HFF-Myc (cell line): Measurements from ENCODE around the gene ENO1.
A peak's percentile ranks its signal among the peaks of the same experiment; 100 is the strongest.

Experiments
- DNase-seq: peaks from one replicate; pipeline ENCODE4 v3.0.0-alpha.2; 2011; ENCODE audit warnings: low read depth; ENCODE audit errors: extremely low read depth
- H3K4me3 ChIP-seq: replicated peaks from 2 replicates; pipeline ENCODE4 v1.5.1; 2011; ENCODE audit warnings: low read depth, mild to moderate bottlenecking, control low read depth, low read length
- TF ChIP-seq, protein P1 (sequence below): IDR thresholded peaks from 2 replicates; pipeline ENCODE4 v1.5.1; 2012; ENCODE audit warnings: mild to moderate bottlenecking, low read depth, low read length, control low read depth; ENCODE audit errors: missing control alignments

ENO1 gene

GRCh38 chr1:8914466-8914865 lies 36.0 kb upstream of the ENO1 start:
- DNase-seq = no peak
- no peak overlapping the region for H3K4me3 ChIP-seq
- TF ChIP-seq, protein P1, sequence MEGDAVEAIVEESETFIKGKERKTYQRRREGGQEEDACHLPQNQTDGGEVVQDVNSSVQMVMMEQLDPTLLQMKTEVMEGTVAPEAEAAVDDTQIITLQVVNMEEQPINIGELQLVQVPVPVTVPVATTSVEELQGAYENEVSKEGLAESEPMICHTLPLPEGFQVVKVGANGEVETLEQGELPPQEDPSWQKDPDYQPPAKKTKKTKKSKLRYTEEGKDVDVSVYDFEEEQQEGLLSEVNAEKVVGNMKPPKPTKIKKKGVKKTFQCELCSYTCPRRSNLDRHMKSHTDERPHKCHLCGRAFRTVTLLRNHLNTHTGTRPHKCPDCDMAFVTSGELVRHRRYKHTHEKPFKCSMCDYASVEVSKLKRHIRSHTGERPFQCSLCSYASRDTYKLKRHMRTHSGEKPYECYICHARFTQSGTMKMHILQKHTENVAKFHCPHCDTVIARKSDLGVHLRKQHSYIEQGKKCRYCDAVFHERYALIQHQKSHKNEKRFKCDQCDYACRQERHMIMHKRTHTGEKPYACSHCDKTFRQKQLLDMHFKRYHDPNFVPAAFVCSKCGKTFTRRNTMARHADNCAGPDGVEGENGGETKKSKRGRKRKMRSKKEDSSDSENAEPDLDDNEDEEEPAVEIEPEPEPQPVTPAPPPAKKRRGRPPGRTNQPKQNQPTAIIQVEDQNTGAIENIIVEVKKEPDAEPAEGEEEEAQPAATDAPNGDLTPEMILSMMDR = no peak

- TF ChIP-seq, protein P1 = no peak
- H3K4me3 ChIP-seq = no peak overlapping the region
- DNase-seq = no peak
Observed at GRCh38 chr1:8913457-8913856, 35.0 kb upstream of the ENO1 start.

DNA sequence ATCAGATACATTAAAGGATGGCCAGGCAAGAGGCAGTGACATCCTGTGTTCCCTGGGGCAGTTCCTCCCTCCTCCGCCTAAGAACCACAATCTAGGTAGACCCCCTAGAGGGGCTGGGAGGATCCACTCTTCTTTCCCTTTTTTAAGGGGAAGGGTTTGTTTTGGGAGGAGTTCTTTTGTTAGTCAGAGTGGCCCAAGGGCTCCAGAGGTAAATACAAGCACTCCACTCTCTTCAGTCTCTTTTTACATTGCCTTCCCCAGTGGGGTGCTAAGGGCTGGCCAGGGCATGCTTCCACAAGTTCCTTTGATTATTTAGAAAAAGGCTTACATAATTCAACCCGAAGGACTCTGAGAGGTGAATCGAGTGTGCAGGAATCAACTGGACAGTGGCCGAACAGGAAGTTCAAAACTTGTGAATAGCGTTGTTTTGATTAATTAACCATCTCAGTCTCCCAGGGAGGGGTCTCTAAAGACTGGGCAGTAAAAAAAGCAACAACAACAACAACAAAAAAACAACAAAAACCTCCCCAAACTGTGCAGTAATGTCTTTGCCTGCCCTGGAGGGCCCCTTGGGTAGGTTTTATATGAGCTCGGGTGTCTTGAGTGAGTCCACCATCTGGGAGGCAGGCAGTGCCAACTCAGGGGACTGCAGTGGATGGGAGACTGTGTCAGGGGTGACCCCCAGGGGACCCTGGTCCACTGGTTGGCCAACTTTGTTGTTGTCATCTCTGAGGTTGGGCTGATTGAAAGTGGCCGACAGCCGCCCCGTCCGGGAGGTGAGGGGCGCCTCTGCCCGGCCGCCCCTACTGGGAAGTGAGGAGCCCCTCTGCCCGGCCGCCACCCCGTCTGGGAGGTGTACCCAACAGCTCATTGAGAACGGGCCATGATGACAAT lies 33.2 kb upstream of the ENO1 start:
- no peak for DNase-seq
- TF ChIP-seq, protein P1 = no peak
- H3K4me3 ChIP-seq = no peak overlapping the region

GRCh38 chr1:8910914-8911313 lies 32.4 kb upstream of the ENO1 start:
- TF ChIP-seq, protein P1 = no peak
- H3K4me3 ChIP-seq = no peak overlapping the region
- DNase-seq = no peak

GRCh38 chr1:8910331-8910730 lies 31.8 kb upstream of the ENO1 start:
- DNase-seq = no peak
- TF ChIP-seq, protein P1 = peak; percentile 15
- no peak overlapping the region for H3K4me3 ChIP-seq

DNA sequence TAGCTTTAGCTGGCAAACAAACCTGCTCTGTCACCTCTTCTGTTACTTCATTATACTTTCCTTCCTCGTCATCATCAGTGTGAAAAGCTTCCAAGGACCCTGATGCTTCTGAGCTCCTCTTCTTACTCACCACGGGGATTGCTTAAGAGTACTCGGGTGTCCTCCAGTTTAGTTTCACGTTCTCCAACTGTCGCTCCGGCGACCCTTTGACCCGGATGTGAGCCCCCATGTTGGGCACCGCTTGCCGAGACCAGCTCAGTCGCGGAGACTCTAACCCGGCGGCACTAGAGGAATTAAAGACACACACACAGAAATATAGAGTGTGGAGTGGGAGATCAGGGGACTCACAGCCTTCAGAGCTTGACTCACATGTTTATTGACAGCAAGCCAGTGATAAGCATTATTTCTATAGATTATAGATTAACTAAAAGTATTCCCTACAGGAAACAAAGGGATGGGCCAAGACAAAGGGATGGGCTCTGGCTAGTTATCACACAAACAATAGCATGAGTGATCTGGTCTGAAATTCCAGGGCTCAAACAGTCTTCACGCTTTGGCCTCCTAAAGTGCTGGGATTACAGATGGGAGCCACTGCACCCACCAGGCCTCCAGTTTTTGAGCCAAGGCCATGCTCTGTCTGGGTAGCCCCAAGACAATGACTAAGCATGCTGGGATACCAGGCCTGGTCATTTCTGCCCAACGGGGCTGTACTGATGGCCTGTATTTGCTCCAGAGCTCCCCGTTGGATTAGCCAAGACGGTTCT lies 30.1 kb upstream of the ENO1 start:
- DNase-seq = no peak
- H3K4me3 ChIP-seq = no peak overlapping the region
- TF ChIP-seq, protein P1 = no peak
